ENCODE data around the gene GCLM.
"Not testable (repeated sequence)": the region's sequence is repeated elsewhere in the genome, so short reads cannot be mapped to it uniquely, and the experiment has no call there.

- TF ChIP-seq REST (IDR thresholded peaks at IDR 0.05); CTCF (IDR thresholded peaks at IDR 0.05); MAX (IDR thresholded peaks at IDR 0.05); SREBF2 (IDR thresholded peaks at IDR 0.05); KDM5A (IDR thresholded peaks at IDR 0.05); EP300 (IDR thresholded peaks at IDR 0.05); POLR2AphosphoS2 (conservative IDR thresholded peaks at IDR 0.05; ENCODE audit: low read length); HMGXB4 (CRISPR knock-in tag; IDR thresholded peaks at IDR 0.05; ENCODE audit: borderline replicate concordance); HEYL (CRISPR knock-in tag; IDR thresholded peaks at IDR 0.05); CEBPB (IDR thresholded peaks at IDR 0.05); FOSL2 (IDR thresholded peaks at IDR 0.05); FOSL2 (CRISPR knock-in tag; IDR thresholded peaks at IDR 0.05); RFX5 (IDR thresholded peaks at IDR 0.05): not testable (repeated sequence)
Observed at GRCh38 chr1:93857653-93858052, 51.6 kb downstream of the GCLM start.

Data from A549 (cell line).